Measurements from ENCODE around the gene SBF1.
"Not testable (repeated sequence)": the region's sequence is repeated elsewhere in the genome, so short reads cannot be mapped to it uniquely, and the experiment has no call there.

The SBF1 gene

DNA sequence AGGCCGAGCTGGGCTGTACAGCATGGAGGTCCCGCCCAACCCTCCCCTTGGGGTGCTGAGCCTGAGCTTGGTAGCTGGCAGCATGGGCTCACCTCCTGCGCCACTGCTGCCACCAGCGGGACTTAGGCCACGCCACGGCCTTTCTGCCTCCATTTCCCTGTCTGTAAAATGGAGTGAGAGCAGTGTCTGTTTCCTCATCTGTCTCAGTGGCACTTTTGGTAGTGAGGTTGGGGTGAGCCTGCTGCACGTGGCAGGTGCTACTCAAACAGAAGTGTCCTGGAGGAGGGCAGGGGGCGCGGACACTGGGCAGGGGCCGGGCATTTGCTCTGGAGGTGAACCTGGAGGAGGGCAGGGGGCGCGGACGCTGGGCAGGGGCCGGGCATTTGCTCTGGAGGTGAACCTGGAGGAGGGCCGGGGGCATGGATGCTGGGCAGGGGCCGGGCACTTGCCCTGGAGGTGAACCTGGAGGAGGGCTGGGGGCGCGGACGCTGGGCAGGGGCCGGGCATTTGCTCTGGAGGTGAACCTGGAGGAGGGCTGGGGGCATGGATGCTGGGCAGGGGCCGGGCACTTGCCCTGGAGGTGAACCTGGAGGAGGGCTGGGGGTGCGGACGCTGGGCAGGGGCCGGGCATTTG is 41.8 kb downstream of the SBF1 start:
- not testable (repeated sequence) for DNase-seq (ENCODE audit: low spot score); FAIRE-seq

DNA sequence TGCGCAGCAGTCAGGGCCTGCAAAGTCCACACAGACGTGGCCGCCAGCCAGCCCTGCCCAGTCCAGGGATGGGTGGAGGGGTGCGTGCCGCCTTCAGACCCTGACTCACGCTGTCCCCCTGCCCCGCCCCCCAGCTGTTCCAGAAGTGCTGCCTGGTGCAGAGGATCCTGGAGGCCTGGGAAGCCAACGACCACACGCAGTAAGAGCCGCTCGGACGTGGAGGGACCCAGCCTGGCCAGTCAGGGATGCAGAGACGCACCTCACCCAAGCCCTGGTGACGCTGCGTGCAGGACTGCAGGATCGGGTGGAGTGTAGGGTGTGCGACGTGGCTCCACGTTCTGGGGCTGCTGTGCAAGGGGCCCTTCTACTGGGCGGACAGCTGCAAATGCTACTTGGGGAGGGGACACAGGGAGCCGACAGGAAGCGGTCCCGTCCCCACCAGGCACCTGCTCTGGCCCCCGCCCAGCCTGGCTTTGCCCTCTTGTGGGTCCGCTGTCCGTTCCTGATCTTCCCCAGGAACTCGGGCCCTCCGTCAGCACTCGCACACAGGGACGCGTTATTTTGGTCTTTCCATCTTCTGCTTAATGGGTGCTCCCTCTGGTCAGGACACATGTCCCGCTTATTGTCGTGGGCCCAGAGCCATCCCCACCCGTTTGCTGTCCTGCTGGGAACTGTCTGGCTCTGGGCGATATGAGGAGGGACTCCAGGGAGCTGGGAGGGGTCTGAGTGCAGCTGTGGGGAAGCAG is 42.5 kb downstream of the SBF1 start:
- FAIRE-seq (no peak), DNase-seq (ENCODE audit: low spot score) (no peak)

DNA sequence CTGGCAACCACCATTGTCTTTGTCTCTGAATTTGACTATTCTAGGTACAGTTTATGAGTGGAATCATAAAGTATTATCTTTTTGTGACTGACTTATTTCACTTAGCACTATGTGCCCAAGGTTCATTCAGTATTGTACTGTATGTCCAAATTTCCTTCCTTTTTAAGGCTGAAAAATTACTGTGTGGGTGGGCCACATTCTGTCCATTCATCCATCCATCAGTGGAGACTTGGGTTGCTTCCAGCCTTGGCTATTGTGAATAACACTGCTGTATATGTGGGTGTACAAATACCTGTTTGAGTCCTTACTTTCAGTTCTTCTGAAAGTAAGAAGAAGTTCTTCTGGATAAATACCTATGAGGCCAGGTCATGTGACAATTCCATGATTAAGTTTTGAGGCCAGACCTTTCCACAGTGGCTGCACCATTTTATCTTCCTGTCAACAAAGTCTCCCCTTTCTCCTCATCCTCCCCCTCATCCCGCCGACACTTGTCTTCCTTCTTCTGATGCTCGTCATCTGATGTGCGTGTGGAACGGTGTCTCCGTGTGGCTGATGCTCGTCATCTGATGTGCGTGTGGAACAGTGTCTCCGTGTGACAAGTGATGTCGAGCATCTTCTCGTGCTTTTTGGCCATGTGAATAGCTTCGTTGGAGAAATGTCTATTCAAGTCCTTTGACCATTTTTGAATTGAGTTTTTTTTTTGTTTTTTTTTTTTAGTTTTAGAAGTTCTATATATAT is 49.5 kb downstream of the SBF1 start:
- no peak for DNase-seq (ENCODE audit: low spot score)
- no peak for FAIRE-seq

DNA sequence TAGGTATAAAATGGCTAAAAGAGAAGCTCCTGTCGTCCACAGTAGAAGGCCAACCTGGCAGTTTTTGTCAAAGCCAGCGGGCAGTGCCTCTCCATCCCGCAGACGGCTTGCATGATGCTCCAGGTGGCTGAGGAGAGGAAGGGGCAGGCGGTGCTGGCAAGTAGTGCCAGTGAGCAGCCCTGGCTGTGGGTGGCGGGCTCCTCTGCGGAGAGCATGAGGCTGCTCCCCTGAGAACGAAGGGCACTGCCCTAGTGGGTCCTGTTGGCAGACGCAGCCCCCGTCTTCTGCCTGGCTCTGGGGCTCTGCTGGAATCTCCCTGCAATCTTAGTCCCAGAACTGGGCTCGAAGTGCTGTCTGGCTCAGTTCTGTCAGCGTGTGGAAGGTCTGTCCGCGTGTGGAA is 50.9 kb downstream of the SBF1 start:
- DNase-seq (ENCODE audit: low spot score): no peak
- FAIRE-seq: no peak

DNA sequence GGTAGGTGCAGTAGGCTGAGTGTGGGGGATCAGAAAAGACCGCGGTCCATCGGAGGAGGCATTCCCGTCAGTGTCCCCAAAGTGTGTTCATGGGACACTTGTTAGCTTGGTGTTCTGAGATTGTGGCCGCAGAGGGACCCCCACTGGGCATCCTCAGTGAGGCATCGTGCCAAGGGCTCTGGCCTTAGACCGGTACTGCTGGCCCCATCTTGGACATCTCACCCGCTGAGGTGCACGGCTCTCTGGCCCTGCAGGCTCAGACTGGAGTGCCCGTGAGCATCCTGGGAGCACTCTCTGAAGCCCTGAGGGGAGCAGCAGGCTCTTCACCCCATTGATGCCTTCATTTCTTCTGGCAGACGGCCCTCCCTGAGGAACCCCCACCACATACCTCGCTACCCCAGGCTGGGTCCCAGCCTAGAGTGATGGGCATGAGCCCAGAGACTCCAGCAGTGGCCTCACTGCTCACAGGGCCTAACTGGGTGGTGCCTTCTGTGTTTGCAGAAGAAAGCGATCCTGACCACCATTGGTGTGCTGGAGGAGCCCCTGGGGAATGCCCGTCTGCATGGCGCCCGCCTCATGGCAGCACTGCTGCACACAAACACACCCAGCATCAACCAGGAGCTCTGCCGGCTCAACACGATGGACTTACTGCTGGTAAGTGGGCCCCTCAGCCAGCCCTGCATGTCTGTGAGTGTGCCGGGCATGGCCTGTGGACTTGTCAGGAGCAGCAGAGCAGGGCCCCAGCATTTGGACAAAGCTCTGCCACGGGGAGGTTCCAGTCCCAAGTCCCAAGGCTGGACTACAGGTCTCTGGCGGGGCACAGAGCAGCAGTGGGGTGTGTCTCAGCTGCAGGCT is 51.6 kb downstream of the SBF1 start:
- DNase-seq (ENCODE audit: low spot score): no peak
- no peak for FAIRE-seq

DNA sequence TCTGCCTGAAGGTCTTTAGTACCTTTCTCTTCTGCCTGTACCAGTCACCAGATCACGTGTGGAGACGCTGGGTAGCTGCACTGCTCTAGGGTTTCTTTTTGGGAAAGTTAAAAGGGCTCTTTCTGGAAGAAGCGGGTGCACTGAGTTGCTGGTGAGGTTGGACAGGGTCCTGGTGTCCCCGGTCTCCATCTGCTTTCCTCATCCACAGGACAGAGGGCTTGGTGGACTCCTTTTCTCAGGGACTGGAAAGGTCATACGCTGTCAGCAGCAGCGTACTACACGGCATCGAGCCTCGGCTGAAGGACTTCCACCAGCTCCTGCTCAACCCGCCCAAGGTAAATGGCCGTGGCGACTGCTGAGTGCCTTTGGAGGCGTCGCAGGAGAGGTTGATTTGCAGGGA is 52.8 kb downstream of the SBF1 start:
- FAIRE-seq (no peak), DNase-seq (ENCODE audit: low spot score) (no peak)

DNA sequence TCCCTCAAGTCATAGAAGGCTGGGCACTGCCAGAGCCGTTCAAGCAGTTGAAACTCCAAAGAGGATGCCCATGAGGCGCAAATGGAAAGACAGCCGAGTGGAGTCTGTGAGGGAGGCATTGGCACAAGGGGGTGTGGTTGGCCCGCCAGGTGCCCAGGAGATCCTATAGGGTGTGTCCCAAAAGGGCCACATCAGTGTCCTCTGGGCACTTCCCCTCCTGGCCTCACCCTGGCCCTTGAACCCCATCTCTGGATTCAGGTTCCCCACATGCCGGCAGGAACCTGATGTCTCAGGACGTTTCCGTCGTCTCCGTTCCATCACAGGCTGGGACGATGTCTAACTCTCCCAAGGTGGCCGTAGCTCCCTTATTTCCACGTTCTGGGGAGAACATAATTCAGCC is 54.3 kb downstream of the SBF1 start:
- no peak for FAIRE-seq
- no peak for DNase-seq (ENCODE audit: low spot score)

DNA sequence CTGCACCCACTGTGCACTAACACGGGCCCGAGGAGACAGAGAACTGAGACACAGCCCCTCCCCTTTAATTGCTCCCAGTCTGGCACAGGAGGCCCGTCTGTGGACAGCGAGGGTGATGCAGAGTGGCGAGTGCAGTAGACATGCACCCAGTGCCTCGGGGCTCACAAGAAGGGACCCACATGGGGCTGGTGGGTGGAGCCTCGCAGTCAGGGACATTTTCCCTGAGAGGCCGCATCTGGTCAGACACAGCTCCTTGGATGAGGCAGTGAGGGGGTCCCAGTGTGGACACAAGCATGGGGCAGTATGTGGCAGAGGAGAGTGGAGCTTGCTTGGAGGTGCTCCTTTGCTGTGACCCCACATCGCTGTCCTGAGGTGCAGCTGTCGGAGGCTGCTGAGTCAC is 54.8 kb downstream of the SBF1 start:
- DNase-seq (ENCODE audit: low spot score) (no peak), FAIRE-seq (no peak)

DNA sequence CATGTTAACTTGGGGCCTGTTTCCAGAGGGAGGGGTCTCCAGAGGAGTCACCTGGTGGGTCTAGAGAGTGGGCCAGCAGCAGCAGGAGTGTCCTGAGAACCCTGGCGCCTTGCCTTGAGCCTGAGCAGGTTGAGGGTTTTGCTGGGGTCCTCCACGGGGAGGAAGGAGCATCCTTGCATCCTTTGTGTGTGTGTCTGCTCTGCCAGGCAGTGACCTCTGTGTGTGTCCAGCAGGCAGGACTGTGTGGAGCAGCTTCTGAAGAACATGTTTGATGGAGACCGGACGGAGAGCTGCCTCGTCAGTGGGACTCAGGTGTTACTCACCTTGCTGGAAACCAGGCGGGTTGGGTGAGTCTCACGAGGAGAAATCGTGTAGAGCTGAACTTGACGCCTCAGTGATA is 55.7 kb downstream of the SBF1 start:
- DNase-seq (ENCODE audit: low spot score): no peak
- no peak for FAIRE-seq

DNA sequence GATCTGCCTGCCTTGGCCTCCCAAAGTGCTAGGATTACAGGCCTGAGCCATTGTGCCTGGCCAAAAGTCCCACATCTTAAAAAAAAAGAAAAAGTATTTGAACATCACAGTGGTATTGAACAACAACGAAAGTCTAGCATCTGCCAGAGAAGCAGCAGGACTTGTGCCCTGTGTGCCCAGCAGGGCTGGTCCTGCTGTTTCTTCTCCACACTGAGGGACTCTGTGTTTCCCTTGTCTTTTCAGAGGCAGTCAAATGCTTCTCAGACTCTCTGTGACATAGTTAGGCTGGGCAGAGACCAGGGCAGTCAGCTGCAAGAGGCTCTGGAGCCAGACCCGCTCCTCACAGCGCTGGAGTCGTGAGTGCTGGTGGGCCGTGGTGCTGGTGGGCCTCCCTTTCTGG is 56.2 kb downstream of the SBF1 start:
- DNase-seq (ENCODE audit: low spot score) (no peak), FAIRE-seq (no peak)

DNA sequence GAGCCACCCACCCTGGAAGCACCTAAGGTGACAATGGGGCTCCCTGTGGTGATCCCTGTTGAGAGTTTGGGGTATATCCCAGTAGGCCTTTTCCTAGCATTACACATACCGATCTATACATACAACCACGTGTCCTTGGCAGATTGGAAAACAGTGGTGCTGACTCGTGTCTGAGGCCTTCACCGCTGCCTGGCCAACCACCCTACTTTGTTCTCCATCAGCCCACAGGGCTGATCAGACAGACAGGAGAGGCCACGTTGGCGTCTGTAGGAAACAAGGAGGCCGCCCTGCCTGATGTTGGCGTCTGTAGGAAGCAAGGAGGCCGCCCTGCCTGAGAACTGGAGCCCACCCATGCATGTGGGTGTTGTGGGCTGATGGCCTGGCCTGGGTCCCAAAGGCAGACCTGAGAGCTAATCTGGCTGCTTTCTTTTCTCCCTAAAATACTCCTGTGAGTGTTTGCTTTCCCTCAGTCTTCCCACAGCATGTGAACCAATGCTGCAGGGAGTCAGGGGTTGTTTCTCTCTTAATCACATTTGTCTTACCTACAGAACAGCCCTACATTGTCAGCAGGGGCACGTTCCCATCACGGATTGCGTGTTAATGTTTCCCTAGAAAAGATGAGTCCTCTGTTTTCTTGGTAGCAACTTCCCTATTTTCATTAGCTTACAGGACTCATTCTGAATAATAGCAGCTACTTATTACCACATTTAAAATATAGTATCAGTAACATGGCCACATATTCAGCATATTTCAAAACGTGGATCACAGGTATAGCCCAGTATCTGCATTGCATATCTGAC is 57.2 kb downstream of the SBF1 start:
- FAIRE-seq: no peak

DNA sequence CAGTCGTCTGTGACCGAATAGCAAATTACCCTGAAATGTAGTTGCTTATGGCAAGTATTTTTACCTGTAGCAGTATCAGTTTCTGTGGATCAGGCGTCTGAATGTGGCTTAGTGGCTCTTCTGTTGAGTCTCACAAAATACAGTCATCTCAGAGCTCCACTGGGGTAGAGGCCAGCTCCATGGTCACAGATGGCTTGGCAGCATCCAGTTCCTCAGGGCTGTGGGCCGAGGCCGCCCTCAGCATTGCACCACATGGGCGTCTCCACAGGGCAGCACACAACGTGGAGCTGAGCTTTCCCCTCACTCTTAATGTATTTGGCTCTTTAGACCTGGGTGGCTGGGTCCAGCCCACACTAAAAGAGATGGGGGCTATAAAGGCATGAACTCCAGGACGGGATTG is 57.8 kb downstream of the SBF1 start:
- FAIRE-seq (no peak), DNase-seq (ENCODE audit: low spot score) (no peak)

More for the DNA sequence above, 57.2 kb downstream of the SBF1 start:
- DNase-seq (ENCODE audit: low spot score): no peak

DNA sequence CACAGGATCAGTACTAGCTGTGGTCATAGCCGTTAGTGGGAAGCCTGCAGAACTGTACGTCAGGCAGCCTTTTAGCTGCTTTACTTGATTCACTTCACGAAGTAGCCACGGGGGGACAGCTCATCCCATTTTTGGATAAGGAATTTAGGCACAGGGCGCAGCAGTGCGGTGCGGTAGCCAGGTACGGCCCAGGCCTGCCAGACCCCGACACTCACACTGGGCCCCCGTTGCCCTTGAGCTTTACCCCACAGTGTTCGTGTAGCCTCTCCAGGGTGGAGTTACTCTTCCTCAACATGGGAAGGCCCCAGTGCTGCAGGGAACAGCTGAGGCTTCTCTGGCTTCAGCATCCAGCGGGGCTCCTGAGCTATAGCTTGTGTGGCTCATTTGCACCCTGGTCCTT is 59.4 kb downstream of the SBF1 start:
- no peak for DNase-seq (ENCODE audit: low spot score)
- FAIRE-seq: no peak

DNA sequence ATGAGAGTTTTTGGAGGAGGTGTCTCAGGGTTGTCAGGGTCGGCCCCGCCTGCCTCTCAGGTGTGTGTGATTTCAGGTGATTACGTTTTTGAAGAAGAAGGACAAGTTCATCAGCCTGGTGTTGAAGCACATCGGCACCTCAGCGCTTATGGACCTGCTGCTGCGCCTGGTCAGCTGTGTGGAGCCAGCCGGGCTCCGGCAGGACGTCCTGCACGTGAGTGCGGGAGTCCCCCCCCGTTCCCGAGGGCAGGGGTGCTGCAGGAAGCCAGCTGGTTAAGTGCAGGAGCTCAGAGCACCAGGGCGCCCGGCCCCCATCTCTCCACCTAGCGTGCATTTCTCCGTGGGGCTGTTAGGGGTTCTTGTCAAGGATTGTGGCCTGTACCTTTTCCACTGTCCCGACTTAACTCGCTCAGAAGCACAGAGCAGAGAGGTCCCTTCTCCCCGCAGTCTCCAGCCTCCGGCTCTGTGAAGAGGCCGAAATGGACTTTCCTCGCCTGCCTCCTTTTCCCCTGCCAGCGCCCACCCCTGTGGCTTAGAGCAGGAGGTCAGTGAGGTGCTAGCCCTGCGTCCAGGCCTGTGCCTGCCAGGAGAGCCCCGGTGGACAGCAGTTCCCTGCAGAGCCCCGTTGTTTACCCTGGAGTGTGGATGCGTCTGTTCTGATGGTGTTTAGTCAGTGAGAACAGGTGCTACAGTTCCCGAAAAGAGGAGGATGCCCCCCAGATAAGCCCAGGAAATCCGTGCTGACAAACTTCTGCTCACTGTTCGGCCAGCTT is 60.2 kb downstream of the SBF1 start:
- FAIRE-seq: no peak

DNA sequence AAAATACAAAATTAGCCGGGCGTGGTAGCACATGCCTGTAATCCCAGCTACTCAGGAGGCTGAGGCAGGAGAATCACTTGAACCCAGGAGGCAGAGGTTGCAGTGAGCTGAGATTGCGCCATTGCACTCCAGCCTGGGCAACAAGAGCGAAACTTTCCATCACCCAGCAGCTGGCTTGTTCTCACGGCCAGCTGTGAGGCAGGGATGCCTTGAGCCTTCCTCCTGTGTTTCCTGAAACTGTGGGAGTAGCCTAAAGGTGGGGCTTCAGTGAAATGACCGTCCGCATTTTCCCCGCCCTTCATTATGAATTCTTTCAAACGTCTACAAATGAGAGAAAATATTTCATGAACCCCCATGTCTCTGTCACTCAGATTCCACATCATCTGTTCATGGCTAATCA is 65.9 kb downstream of the SBF1 start:
- not testable (repeated sequence) for FAIRE-seq; DNase-seq (ENCODE audit: low spot score)

More for the DNA sequence above, 60.2 kb downstream of the SBF1 start:
- no peak for DNase-seq (ENCODE audit: low spot score)

DNA sequence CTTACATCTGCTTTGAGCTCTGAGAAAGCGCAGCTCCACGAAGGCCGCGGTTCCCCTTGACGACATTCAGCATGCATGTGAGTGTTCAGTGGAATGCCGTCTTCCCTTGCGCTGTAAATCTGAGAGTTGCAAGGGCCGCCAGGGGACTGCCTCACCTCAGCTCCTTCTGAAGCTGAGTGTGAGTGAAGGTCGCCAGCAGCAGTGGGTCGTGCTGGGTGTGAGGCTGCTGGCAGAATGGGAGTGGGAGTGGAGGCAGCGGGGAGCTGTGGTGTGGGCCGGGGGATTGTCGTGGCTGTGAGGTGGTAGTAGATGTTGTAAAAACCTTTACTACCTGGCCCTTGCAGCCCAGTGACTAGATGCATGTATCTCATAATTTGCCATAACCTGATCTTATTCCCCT is 66.5 kb downstream of the SBF1 start:
- FAIRE-seq: no peak
- DNase-seq (ENCODE audit: low spot score): no peak

DNA sequence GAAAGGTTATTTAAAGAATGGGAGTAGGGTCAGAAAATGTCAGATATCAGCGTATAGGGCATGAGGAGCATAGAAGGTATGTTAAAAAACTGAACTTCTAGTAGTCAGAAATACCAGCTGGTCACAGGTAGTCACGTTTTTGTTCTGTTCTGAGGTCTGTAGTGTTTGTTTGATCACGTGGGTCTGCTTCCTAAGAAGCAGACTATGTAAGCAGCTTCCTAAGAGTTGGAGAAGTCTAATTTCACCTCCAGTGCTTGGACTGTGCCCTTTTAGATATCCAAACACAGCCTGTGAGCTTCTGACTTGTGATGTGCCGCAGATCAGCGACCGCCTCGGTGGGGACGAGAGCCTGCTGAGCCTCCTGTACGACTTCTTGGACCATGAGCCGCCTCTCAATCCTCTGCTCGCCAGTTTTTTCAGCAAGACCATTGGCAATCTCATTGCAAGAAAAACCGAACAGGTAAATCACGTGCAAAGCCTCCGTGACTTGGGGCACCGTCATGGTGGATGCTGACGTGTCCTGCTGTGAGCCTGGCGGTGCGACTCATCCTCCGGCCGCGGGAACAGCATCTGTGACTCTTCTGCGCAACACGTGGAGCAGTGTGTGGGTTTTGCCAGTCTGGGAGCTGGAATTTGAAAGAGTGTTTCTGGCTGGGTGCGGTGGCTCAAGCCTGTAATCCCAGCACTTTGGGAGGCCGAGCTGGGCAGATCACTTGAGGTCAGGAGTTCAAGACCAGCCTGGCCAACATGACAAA is 68.2 kb downstream of the SBF1 start:
- DNase-seq (ENCODE audit: low spot score) (no peak), FAIRE-seq (no peak)

DNA sequence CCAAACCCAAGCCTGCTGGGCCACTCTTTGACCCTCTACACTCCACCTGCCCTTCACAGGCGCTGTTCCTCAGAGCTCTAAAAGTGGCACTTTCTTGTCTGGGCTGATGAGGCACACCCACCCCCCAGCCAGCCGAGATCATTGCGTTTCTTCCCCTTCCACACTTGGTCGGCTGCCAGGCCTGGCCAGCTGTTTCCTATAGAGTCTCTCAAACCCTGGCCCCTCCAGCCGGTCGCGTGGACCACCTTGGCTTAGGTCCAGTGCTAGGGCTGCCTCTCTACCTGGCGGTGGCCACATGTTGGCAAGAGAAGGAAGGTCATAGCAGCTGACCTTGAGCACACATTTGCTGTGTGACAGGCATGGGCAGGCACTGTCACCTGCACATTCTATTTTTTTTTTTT is 71.1 kb downstream of the SBF1 start:
- DNase-seq (ENCODE audit: low spot score): no peak
- no peak for FAIRE-seq

DNA sequence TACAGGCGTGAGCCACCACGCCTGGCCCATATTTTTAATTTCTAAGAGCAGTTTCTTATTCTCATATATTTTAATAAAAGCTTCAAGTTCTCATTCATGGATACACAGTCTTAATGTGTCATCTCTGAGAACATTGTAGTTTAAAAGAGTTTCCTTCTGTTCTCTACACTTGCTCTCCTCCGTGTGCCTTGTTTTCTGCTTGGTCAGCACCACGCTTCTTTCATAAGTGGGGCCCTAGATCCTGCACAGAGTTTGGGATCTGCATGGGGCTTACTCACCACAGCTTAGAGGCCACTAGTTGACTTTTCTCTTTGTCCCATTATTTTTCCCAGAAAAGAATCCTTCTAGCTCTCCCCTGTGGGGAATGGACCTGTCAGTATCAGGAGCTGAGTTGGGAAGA is 72.9 kb downstream of the SBF1 start:
- FAIRE-seq (no peak), DNase-seq (ENCODE audit: low spot score) (no peak)

All from RCC 7860 (cell line).